H1 (cell line): ENCODE measurements around the gene GALNT6. TPM values are rescaled to one million over a fixed set of nuclear protein-coding genes. Genes with fewer than 3 reads are reported as not detected.

Experiments used
- CTCF ChIA-PET: fragments of 300-600 bp; sonication (Branson Sonifier 250); formaldehyde crosslinking; loops from one replicate; lab custom pipeline; 2021; ENCODE audit not compliant: partially characterized antibody; lab: Charles Lee
- POLR2A ChIA-PET: fragments of 300-600 bp; sonication (Branson Sonifier 250); formaldehyde crosslinking; loops from one replicate; lab custom pipeline; 2021; ENCODE audit warnings: inconsistent platforms; ENCODE audit not compliant: partially characterized antibody; lab: Charles Lee
- DNase-seq, 2 experiments: peaks; one replicate each; pipeline versions ENCODE4 v3.0.0 to v3.0.0-alpha.2; 2010 to 2022; ENCODE audit warnings: low spot score in 2 of 2, low read depth in 1 of 2, mixed read lengths in 1 of 2
- FAIRE-seq: peaks from 2 replicates; lab custom pipeline; 2011; peaks lifted over from hg19 to GRCh38; lab: Jason Lieb, UNC
- H2AFZ ChIP-seq: 2 replicates; pipeline ENCODE4 v1.8.1; 2012; ENCODE audit warnings: low read length, inconsistent platforms
- H2AK5ac ChIP-seq: 2 replicates; pipeline ENCODE4 v1.6.1; 2013; ENCODE audit warnings: low read depth, low read length
- H2BK120ac ChIP-seq: replicated peaks from 2 replicates; pipeline ENCODE3; 2013; ENCODE audit warnings: low read depth, low read length, inconsistent platforms
- H2BK12ac ChIP-seq: 2 replicates; pipeline ENCODE4 v1.6.1; 2013; ENCODE audit warnings: low read depth, low read length
- H2BK15ac ChIP-seq: 2 replicates; pipeline ENCODE4 v1.6.1; 2013; ENCODE audit warnings: low read length
- H2BK20ac ChIP-seq: 2 replicates; pipeline ENCODE4 v1.6.1; 2013; ENCODE audit warnings: low read length
- H2BK5ac ChIP-seq: 2 replicates; pipeline ENCODE4 v1.6.1; 2013; ENCODE audit warnings: low read depth, low read length
- H3K14ac ChIP-seq: 2 replicates; pipeline ENCODE4 v1.6.1; 2013; ENCODE audit warnings: inconsistent platforms; ENCODE audit not compliant: insufficient read length
- H3K18ac ChIP-seq: 2 replicates; pipeline ENCODE4 v1.6.1; 2013; ENCODE audit warnings: low read length; ENCODE audit errors: extremely low read depth
- H3K23ac ChIP-seq: 2 replicates; pipeline ENCODE4 v1.6.1; 2013; ENCODE audit warnings: inconsistent platforms; ENCODE audit not compliant: insufficient read length
- H3K23me2 ChIP-seq: 2 replicates; pipeline ENCODE4 v1.6.1; 2013; ENCODE audit warnings: low read depth, low read length
- H3K27ac ChIP-seq: 2 replicates; pipeline ENCODE4 v1.6.1; 2011; ENCODE audit warnings: low read depth, low read length, inconsistent platforms
- H3K27me3 ChIP-seq, 4 experiments: replicated peaks in 1 of 4; 1 replicate in 1 of 4; 2 replicates in 3 of 4; pipeline versions ENCODE4 v1.6.1 to v1.8.1; 2011 to 2013; ENCODE audit warnings: low read length in 3 of 4, mild to moderate bottlenecking in 3 of 4, inconsistent platforms in 2 of 4, mixed read lengths in 2 of 4, moderate library complexity in 1 of 4; ENCODE audit not compliant: control insufficient read depth in 3 of 4, insufficient read depth in 3 of 4; ENCODE audit errors: extremely low read depth in 1 of 4
- H3K36me3 ChIP-seq, 4 experiments: 2 replicates each; pipeline versions ENCODE4 v1.6.1 to v1.8.1; 2011 to 2013; ENCODE audit warnings: mild to moderate bottlenecking in 4 of 4, low read length in 3 of 4, moderate library complexity in 2 of 4, control low read depth in 1 of 4, inconsistent platforms in 1 of 4; ENCODE audit not compliant: insufficient read depth in 4 of 4, control insufficient read depth in 2 of 4
- H3K4ac ChIP-seq: replicated peaks from 2 replicates; pipeline ENCODE3; 2013; ENCODE audit warnings: low read length, low read depth, mixed read lengths, inconsistent platforms; ENCODE audit not compliant: insufficient read length
- H3K4me1 ChIP-seq, 4 experiments: replicated peaks in 1 of 4; 1 replicate in 1 of 4; 2 replicates in 3 of 4; pipeline versions ENCODE4 v1.6.1 to v1.8.1; 2011 to 2013; ENCODE audit warnings: low read length in 3 of 4, inconsistent platforms in 2 of 4, mixed read lengths in 1 of 4; ENCODE audit not compliant: insufficient read depth in 4 of 4, control insufficient read depth in 3 of 4
- H3K4me2 ChIP-seq, 2 experiments: 2 replicates each; pipeline versions ENCODE4 v1.6.1 to v1.8.1; 2011 to 2013; ENCODE audit warnings: low read depth in 2 of 2, low read length in 2 of 2, control low read depth in 1 of 2, inconsistent platforms in 1 of 2, mild to moderate bottlenecking in 1 of 2; ENCODE audit not compliant: insufficient read depth in 1 of 2
- H3K4me3 ChIP-seq, 4 experiments: fragments of 200-600, 300-600 bp in 1 of 4; sonication (generic), shearing (Covaris generic), sonication (Bioruptor Twin) in 1 of 4; 2 replicates each; pipeline versions ENCODE4 v1.5.1 to v1.8.1; 2011 to 2016; ENCODE audit warnings: low read length in 4 of 4, low read depth in 3 of 4, control low read depth in 2 of 4, inconsistent platforms in 2 of 4, mild to moderate bottlenecking in 2 of 4, mixed read lengths in 1 of 4, moderate library complexity in 1 of 4; ENCODE audit not compliant: insufficient read depth in 2 of 4; ENCODE audit errors: extremely low read depth in 1 of 4
- H3K56ac ChIP-seq: replicated peaks from 2 replicates; pipeline ENCODE3; 2013; ENCODE audit warnings: low read depth, mild to moderate bottlenecking, mixed read lengths, low read length, inconsistent platforms; ENCODE audit not compliant: insufficient read length
- H3K79me1 ChIP-seq: 2 replicates; pipeline ENCODE4 v1.6.1; 2013; ENCODE audit warnings: low read depth, low read length, control low read depth
- H3K79me2 ChIP-seq, 2 experiments: 2 replicates each; pipeline versions ENCODE4 v1.6.1 to v1.8.1; 2012 to 2013; ENCODE audit warnings: low read length in 2 of 2, mild to moderate bottlenecking in 2 of 2, inconsistent platforms in 1 of 2; ENCODE audit not compliant: insufficient read depth in 2 of 2, control insufficient read depth in 1 of 2
- H3K9ac ChIP-seq, 4 experiments: replicated peaks in 1 of 4; 1 replicate in 1 of 4; 2 replicates in 3 of 4; pipeline versions ENCODE4 v1.6.1 to v1.8.1; 2011 to 2013; ENCODE audit warnings: low read depth in 3 of 4, low read length in 3 of 4, control low read depth in 2 of 4, mild to moderate bottlenecking in 2 of 4, moderate library complexity in 2 of 4, inconsistent platforms in 1 of 4; ENCODE audit errors: extremely low read depth in 1 of 4
- H3K9me3 ChIP-seq, 2 experiments: 2 replicates each; pipeline versions ENCODE4 v1.6.1 to v1.8.1; 2012 to 2013; ENCODE audit warnings: mild to moderate bottlenecking in 2 of 2, moderate library complexity in 2 of 2, control low read depth in 1 of 2, inconsistent platforms in 1 of 2, low read depth in 1 of 2, low read length in 1 of 2, mixed read lengths in 1 of 2; ENCODE audit not compliant: insufficient read depth in 2 of 2
- H4K20me1 ChIP-seq, 2 experiments: replicated peaks in 1 of 2; 2 replicates each; pipeline versions ENCODE3 to v1.8.1; 2011 to 2013; ENCODE audit warnings: inconsistent platforms in 2 of 2, low read length in 2 of 2, mild to moderate bottlenecking in 1 of 2; ENCODE audit not compliant: insufficient read depth in 2 of 2, control insufficient read depth in 1 of 2
- H4K5ac ChIP-seq: 2 replicates; pipeline ENCODE4 v1.6.1; 2013; ENCODE audit warnings: low read length, low read depth, mixed read lengths, inconsistent platforms; ENCODE audit not compliant: insufficient read length
- H4K8ac ChIP-seq: 2 replicates; pipeline ENCODE4 v1.8.0; 2013; ENCODE audit warnings: mild to moderate bottlenecking, moderate library complexity, low read length, inconsistent platforms; ENCODE audit not compliant: insufficient read depth; ENCODE audit errors: extremely low read depth
- H4K91ac ChIP-seq: replicated peaks from 2 replicates; pipeline ENCODE3; 2013; ENCODE audit warnings: low read length, mixed read lengths, inconsistent platforms; ENCODE audit not compliant: insufficient read length
- BACH1 ChIP-seq: IDR thresholded peaks from 2 replicates; pipeline ENCODE4 v1.6.1; 2012; ENCODE audit warnings: low read length, improper control_type of control experiment
- CHD1 ChIP-seq: IDR thresholded peaks from 2 replicates; pipeline ENCODE4 v1.6.1; 2012; ENCODE audit warnings: low read depth, low read length, improper control_type of control experiment
- GABPA ChIP-seq: IDR thresholded peaks from 2 replicates; pipeline ENCODE4 v1.6.1; 2011; ENCODE audit warnings: mild to moderate bottlenecking, low read length, moderate library complexity, borderline replicate concordance; ENCODE audit not compliant: insufficient read depth
- HDAC2 ChIP-seq, 2 experiments: fragments of 300-600 bp in 1 of 2; sonication (generic) in 1 of 2; IDR thresholded peaks; 2 replicates each; pipeline ENCODE4 v1.6.1; 2011 to 2012; ENCODE audit warnings: low read depth in 2 of 2, low read length in 2 of 2, mild to moderate bottlenecking in 2 of 2, moderate library complexity in 2 of 2, borderline replicate concordance in 1 of 2, inconsistent platforms in 1 of 2
- KDM1A ChIP-seq: fragments of 200-600, 300-600 bp; sonication (generic); IDR thresholded peaks from 2 replicates; pipeline ENCODE4 v1.7.1; 2016; ENCODE audit warnings: mild to moderate bottlenecking, low read length, borderline replicate concordance
- NANOG ChIP-seq: IDR thresholded peaks from 2 replicates; pipeline ENCODE4 v1.6.1; 2011; ENCODE audit warnings: low read length, low read depth, mild to moderate bottlenecking, inconsistent platforms; ENCODE audit not compliant: insufficient read depth, poor library complexity, severe bottlenecking
- POU5F1 ChIP-seq: IDR thresholded peaks from 2 replicates; pipeline ENCODE4 v1.6.1; 2011; ENCODE audit warnings: low read depth, mild to moderate bottlenecking, low read length, moderate library complexity
- SIN3A ChIP-seq, 2 experiments: IDR thresholded peaks in 1 of 2; conservative IDR thresholded peaks in 1 of 2; 2 replicates each; pipeline ENCODE4 v1.6.1; 2011 to 2012; ENCODE audit warnings: low read length in 2 of 2, improper control_type of control experiment in 1 of 2, low read depth in 1 of 2, mild to moderate bottlenecking in 1 of 2
- polyA plus RNA-seq, 7 experiments: library from polyadenylated mRNA; depleted of rRNA in 3 of 7; stranded (reverse) in 5 of 7; unstranded in 2 of 7; fragments of >200 nt in 5 of 7; fragments of 200-250 nt in 2 of 7; gene quantifications; 1 replicate in 5 of 7; 2 replicates in 1 of 7; 4 replicates in 1 of 7; pipeline versions ENCODE4 v1.2.1 to v1.2.3, GENCODE V29; 2011 to 2013; ENCODE audit warnings: missing spikeins in 2 of 7, mixed read lengths in 2 of 7
- total RNA-seq: library from RNA; stranded (reverse); fragmentation: NEBNext Ultra II Directional; extraction: Animal tissue kit (Norgen Biotek cat#: 25700); gene quantifications from 2 replicates; pipeline ENCODE4 v1.2.1, GENCODE V29; 2021
- TF ChIP-seq, protein P1 (sequence below): IDR thresholded peaks from 2 replicates; pipeline ENCODE4 v1.6.1; 2011; ENCODE audit warnings: low read depth, mild to moderate bottlenecking, low read length; ENCODE audit not compliant: insufficient read depth
- TF ChIP-seq, protein P2 (sequence below): IDR thresholded peaks from 2 replicates; pipeline ENCODE4 v1.6.1; 2012; ENCODE audit warnings: inconsistent platforms
- TF ChIP-seq, protein P3 (sequence below): IDR thresholded peaks from 2 replicates; pipeline ENCODE4 v1.6.1; 2012; ENCODE audit warnings: low read length, inconsistent platforms

The GALNT6 gene
- total and polyA plus RNA-seq, 2 of the 8 experiments (the other 6 are each of a cell fraction or from before 2014, with no cell fraction given), result 5.8 to 10.7 TPM

DNA sequence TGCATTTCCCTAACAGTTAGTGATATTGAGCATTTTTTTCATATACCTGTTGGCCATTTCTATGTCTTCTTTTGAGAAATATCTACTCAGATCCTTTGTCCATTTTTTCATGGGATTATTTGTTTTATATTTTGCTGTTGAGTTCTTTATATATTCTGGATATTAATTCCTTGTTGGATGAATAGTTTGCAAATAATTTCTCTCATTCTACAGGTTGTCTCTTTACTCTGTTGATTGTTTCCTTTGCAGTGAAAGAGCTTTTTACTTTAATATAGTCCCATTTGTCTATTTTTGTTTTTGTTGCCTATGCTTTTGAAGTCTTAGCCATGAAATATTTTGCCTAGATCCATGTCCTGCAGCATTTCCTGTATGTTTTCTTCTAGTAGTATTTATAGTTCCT lies 21.9 kb upstream of the GALNT6 start:
- POLR2A ChIA-PET, result interaction anchor here (0.6 to 1.2 kb wide), 2 partner anchors 20 to 391 kb away, joined by 3 read pairs; no protein-coding TSS in a partner anchor
- H3K4me2 ChIP-seq, result no peak overlapping the region
- no peak overlapping the region for H4K5ac ChIP-seq
- H3K23ac ChIP-seq, result no peak overlapping the region
- H4K91ac ChIP-seq, result no peak overlapping the region
- H2BK120ac ChIP-seq, result no peak overlapping the region
- no peaks in the 10 kb centered on the region for H3K79me2 ChIP-seq
- no peak overlapping the region for H2AK5ac ChIP-seq
- no peaks in the 10 kb centered on the region for H3K27me3 ChIP-seq
- no peak overlapping the region for H3K14ac ChIP-seq
- H2BK20ac ChIP-seq, result no peak overlapping the region
- peaks cover 0 to 1% of the 10 kb centered on the region in 2 experiments for H4K20me1 ChIP-seq
- H2AFZ ChIP-seq, result no peak overlapping the region
- H3K4me1 ChIP-seq, result no peaks in the 10 kb centered on the region; a peak in 1 of 7 replicates
- H3K23me2 ChIP-seq, result no peaks in the 10 kb centered on the region
- no peaks in the 10 kb centered on the region for H3K79me1 ChIP-seq
- H3K18ac ChIP-seq, result no peak overlapping the region
- H3K9me3 ChIP-seq, result no peaks in the 10 kb centered on the region
- H3K27ac ChIP-seq, result no peak overlapping the region
- H3K4ac ChIP-seq, result no peak overlapping the region
- H3K36me3 ChIP-seq, result no peaks in the 10 kb centered on the region
- no peak overlapping the region for H4K8ac ChIP-seq
- no peak overlapping the region for H3K56ac ChIP-seq
- H3K9ac ChIP-seq, result no peak overlapping the region
- no peak overlapping the region for H2BK12ac ChIP-seq
- DNase-seq (no peak), FAIRE-seq (no peak)
- no peak overlapping the region for H3K4me3 ChIP-seq
- H2BK5ac ChIP-seq, result no peak overlapping the region
- CTCF ChIA-PET, result no interaction called here
- H2BK15ac ChIP-seq, result no peak overlapping the region
- TF ChIP-seq CHD1 (no peak), SIN3A (conservative IDR thresholded peaks at IDR 0.05 in 1 of 2, IDR thresholded peaks at IDR 0.05 in 1 of 2; ENCODE audit: low read depth in 1 of 2, low read length in 2 of 2) (no peak), KDM1A (no peak), GABPA (no peak), POU5F1 (no peak), BACH1 (no peak), HDAC2 (IDR thresholded peaks at IDR 0.05; ENCODE audit: borderline replicate concordance in 1 of 2, low read depth in 2 of 2, low read length in 2 of 2) (no peak), NANOG (no peak)
- TF ChIP-seq, protein P1, sequence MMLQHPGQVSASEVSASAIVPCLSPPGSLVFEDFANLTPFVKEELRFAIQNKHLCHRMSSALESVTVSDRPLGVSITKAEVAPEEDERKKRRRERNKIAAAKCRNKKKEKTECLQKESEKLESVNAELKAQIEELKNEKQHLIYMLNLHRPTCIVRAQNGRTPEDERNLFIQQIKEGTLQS, result no peak
- TF ChIP-seq, protein P2, sequence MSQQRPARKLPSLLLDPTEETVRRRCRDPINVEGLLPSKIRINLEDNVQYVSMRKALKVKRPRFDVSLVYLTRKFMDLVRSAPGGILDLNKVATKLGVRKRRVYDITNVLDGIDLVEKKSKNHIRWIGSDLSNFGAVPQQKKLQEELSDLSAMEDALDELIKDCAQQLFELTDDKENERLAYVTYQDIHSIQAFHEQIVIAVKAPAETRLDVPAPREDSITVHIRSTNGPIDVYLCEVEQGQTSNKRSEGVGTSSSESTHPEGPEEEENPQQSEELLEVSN, result no peak
- TF ChIP-seq, protein P3, sequence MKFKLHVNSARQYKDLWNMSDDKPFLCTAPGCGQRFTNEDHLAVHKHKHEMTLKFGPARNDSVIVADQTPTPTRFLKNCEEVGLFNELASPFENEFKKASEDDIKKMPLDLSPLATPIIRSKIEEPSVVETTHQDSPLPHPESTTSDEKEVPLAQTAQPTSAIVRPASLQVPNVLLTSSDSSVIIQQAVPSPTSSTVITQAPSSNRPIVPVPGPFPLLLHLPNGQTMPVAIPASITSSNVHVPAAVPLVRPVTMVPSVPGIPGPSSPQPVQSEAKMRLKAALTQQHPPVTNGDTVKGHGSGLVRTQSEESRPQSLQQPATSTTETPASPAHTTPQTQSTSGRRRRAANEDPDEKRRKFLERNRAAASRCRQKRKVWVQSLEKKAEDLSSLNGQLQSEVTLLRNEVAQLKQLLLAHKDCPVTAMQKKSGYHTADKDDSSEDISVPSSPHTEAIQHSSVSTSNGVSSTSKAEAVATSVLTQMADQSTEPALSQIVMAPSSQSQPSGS, result no peak
